ENCODE data around the gene PLS1.
"Not testable (repeated sequence)": the region's sequence is repeated elsewhere in the genome, so short reads cannot be mapped to it uniquely, and the experiment has no call there.

Gene PLS1

GRCh38 chr3:142595581-142595950 is 627 bp upstream of the PLS1 start:
- no peak for DNase-seq (ENCODE audit: low read depth)

- DNase-seq (ENCODE audit: low read depth), result no peak
Observed at GRCh38 chr3:142596726-142597088, 514 bp downstream of the PLS1 start.

GRCh38 chr3:142597906-142598305 is 1.7 kb downstream of the PLS1 start:
- DNase-seq (ENCODE audit: low read depth), result no peak

- no peak for DNase-seq (ENCODE audit: low read depth)
Observed at GRCh38 chr3:142601713-142602112, 5.5 kb downstream of the PLS1 start.

- no peak for DNase-seq (ENCODE audit: low read depth)
Observed at GRCh38 chr3:142602619-142603385, 6.6 kb downstream of the PLS1 start.

GRCh38 chr3:142603386-142603705 is 7.2 kb downstream of the PLS1 start:
- DNase-seq (ENCODE audit: low read depth), result not testable (repeated sequence)

GRCh38 chr3:142604940-142605339 is 8.7 kb downstream of the PLS1 start:
- no peak for DNase-seq (ENCODE audit: low read depth)

- DNase-seq (ENCODE audit: low read depth), result no peak
Observed at GRCh38 chr3:142608631-142609030, 12.4 kb downstream of the PLS1 start.

- DNase-seq (ENCODE audit: low read depth), result no peak
Observed at GRCh38 chr3:142609136-142609535, 12.9 kb downstream of the PLS1 start.

GRCh38 chr3:142611206-142611605 is 15.0 kb downstream of the PLS1 start:
- DNase-seq (ENCODE audit: low read depth), result no peak

- no peak for DNase-seq (ENCODE audit: low read depth)
Observed at GRCh38 chr3:142613491-142613890, 17.3 kb downstream of the PLS1 start.

- DNase-seq (ENCODE audit: low read depth), result no peak
Observed at GRCh38 chr3:142614059-142614626, 17.9 kb downstream of the PLS1 start.

GRCh38 chr3:142615171-142615570 is 19.0 kb downstream of the PLS1 start:
- no peak for DNase-seq (ENCODE audit: low read depth)

- DNase-seq (ENCODE audit: low read depth), result no peak
Observed at GRCh38 chr3:142618917-142619461, 22.8 kb downstream of the PLS1 start.

- no peak for DNase-seq (ENCODE audit: low read depth)
Observed at GRCh38 chr3:142622405-142622804, 26.2 kb downstream of the PLS1 start.

- DNase-seq (ENCODE audit: low read depth), result no peak
Observed at GRCh38 chr3:142623194-142623593, 27.0 kb downstream of the PLS1 start.

GRCh38 chr3:142624341-142625152 is 28.4 kb downstream of the PLS1 start:
- DNase-seq (ENCODE audit: low read depth), result no peak

- DNase-seq (ENCODE audit: low read depth), result no peak
Observed at GRCh38 chr3:142625153-142625440, 28.9 kb downstream of the PLS1 start.

GRCh38 chr3:142626971-142627370 is 30.8 kb downstream of the PLS1 start:
- no peak for DNase-seq (ENCODE audit: low read depth)

- no peak for DNase-seq (ENCODE audit: low read depth)
Observed at GRCh38 chr3:142628801-142629200, 32.6 kb downstream of the PLS1 start.

GRCh38 chr3:142633073-142633472 is 36.9 kb downstream of the PLS1 start:
- DNase-seq (ENCODE audit: low read depth), result no peak

- DNase-seq (ENCODE audit: low read depth), result no peak
Observed at GRCh38 chr3:142636050-142636449, 39.9 kb downstream of the PLS1 start.

- DNase-seq (ENCODE audit: low read depth), result no peak
Observed at GRCh38 chr3:142636664-142637063, 40.5 kb downstream of the PLS1 start.
